Measurements from ENCODE around the gene KRT78. TPM values are rescaled to one million over a fixed set of nuclear protein-coding genes. Genes with fewer than 3 reads are reported as not detected.

The KRT78 gene
- total RNA-seq, 3 donors from 2014 or later (not counting 1 experiment from before 2014, with no cell fraction given), result not detected

- DNase-seq, result no peak
- H3K36me3 ChIP-seq (ENCODE audit: control insufficient read depth, insufficient read depth, low read length), result no peaks in the 10 kb centered on the region
- ATAC-seq, result no peak
- no peaks in the 10 kb centered on the region for H3K27me3 ChIP-seq (ENCODE audit: control insufficient read depth, insufficient read depth, low read length)
- Mint-ChIP-seq H3K36me3 (no peaks in the 10 kb centered on the region), H3K4me1 (peaks cover 29 to 51% of the 10 kb centered on the region in 2 donors), H3K27me3 (ENCODE audit: low read depth in 2 of 2) (peaks cover 0 to 10% of the 10 kb centered on the region in 2 donors), H3K4me3 (peak overlapping the region; percentile 71), H3K9me3 (no peaks in the 10 kb centered on the region), H3K27ac (peak overlapping the region; percentile 87 to 95)
- H3K9me3 ChIP-seq (ENCODE audit: control insufficient read depth, insufficient read depth, low read length), result no peaks in the 10 kb centered on the region
- H3K4me3 ChIP-seq (ENCODE audit: low read length), result no peak overlapping the region
- intact Hi-C loops (cut with micrococcal nuclease), result loop anchor here (1.0 kb wide), 1 partner anchor 191 kb away; no protein-coding TSS in a partner anchor
- H3K4me1 ChIP-seq (ENCODE audit: control insufficient read depth, insufficient read depth, low read length), result peaks cover 30% of the 10 kb centered on the region
- H3K27ac ChIP-seq (ENCODE audit: low read length), result peak overlapping the region; percentile 34
- TF ChIP-seq CTCF (IDR thresholded peaks at IDR 0.05), result no peak
- WGBS (ENCODE audit: insufficient coverage), result 85% methylated on average over 9 of the region's 9 CpGs
Measured at GRCh38 chr12:52836491-52837412, 12.0 kb downstream of the KRT78 start.

- H3K27ac ChIP-seq (ENCODE audit: low read length), result peak overlapping the region; percentile 34
- Mint-ChIP-seq H3K27me3 (ENCODE audit: low read depth in 2 of 2) (peaks cover 0 to 10% of the 10 kb centered on the region in 2 donors), H3K36me3 (no peaks in the 10 kb centered on the region), H3K4me1 (peaks cover 29 to 51% of the 10 kb centered on the region in 2 donors), H3K4me3 (peak overlapping the region; percentile 60), H3K9me3 (no peaks in the 10 kb centered on the region), H3K27ac (peak overlapping the region; percentile 87 to 95)
- H3K4me1 ChIP-seq (ENCODE audit: control insufficient read depth, insufficient read depth, low read length), result peaks cover 30% of the 10 kb centered on the region
- DNase-seq, result peak; percentile 28 to 65
- H3K27me3 ChIP-seq (ENCODE audit: control insufficient read depth, insufficient read depth, low read length), result no peaks in the 10 kb centered on the region
- WGBS (ENCODE audit: insufficient coverage), result 44% methylated on average over 6 of the region's 7 CpGs
- ATAC-seq, result peak; percentile 90 to 98 (median 91)
- TF ChIP-seq CTCF (IDR thresholded peaks at IDR 0.05), result no peak
- no peak overlapping the region for H3K4me3 ChIP-seq (ENCODE audit: low read length)
- no peaks in the 10 kb centered on the region for H3K36me3 ChIP-seq (ENCODE audit: control insufficient read depth, insufficient read depth, low read length)
- intact Hi-C loops (cut with micrococcal nuclease), result loop anchor here (1.0 kb wide), 1 partner anchor 191 kb away; no protein-coding TSS in a partner anchor
- H3K9me3 ChIP-seq (ENCODE audit: control insufficient read depth, insufficient read depth, low read length), result no peaks in the 10 kb centered on the region
Measured at GRCh38 chr12:52836042-52836466, 12.7 kb downstream of the KRT78 start.

- intact Hi-C loops (cut with micrococcal nuclease), result loop anchor here (1.0 kb wide), 1 partner anchor 190 kb away; no protein-coding TSS in a partner anchor
- Mint-ChIP-seq H3K36me3 (no peaks in the 10 kb centered on the region), H3K27ac (peak overlapping the region; percentile 87 to 95), H3K4me3 (peak overlapping the region; percentile 60), H3K9me3 (no peaks in the 10 kb centered on the region), H3K27me3 (ENCODE audit: low read depth in 2 of 2) (peaks cover 0 to 10% of the 10 kb centered on the region in 2 donors), H3K4me1 (peaks cover 29 to 51% of the 10 kb centered on the region in 2 donors)
- no peak overlapping the region for H3K4me3 ChIP-seq (ENCODE audit: low read length)
- TF ChIP-seq CTCF (IDR thresholded peaks at IDR 0.05), result no peak
- 84% methylated on average over 14 of the region's 15 CpGs for WGBS (ENCODE audit: insufficient coverage)
- H3K9me3 ChIP-seq (ENCODE audit: control insufficient read depth, insufficient read depth, low read length), result no peaks in the 10 kb centered on the region
- H3K27me3 ChIP-seq (ENCODE audit: control insufficient read depth, insufficient read depth, low read length), result no peaks in the 10 kb centered on the region
- H3K36me3 ChIP-seq (ENCODE audit: control insufficient read depth, insufficient read depth, low read length), result no peaks in the 10 kb centered on the region
- no peak for DNase-seq
- no peak for ATAC-seq
- H3K4me1 ChIP-seq (ENCODE audit: control insufficient read depth, insufficient read depth, low read length), result peaks cover 30% of the 10 kb centered on the region
- H3K27ac ChIP-seq (ENCODE audit: low read length), result peak overlapping the region; percentile 34
Measured at GRCh38 chr12:52835271-52836041, 13.3 kb downstream of the KRT78 start.

Measured in natural killer cell (primary cell).